Cerebellar nuclear complex (tissue), 1 donor: ENCODE measurements around the gene PLCL2.
"Not testable (repeated sequence)": the region's sequence is repeated elsewhere in the genome, so short reads cannot be mapped to it uniquely, and the experiment has no call there.

Source experiments
- DNase-seq, 2 experiments: peaks; one replicate each; lab custom pipeline; 2025; lab: John Stamatoyannopoulos, UW

Gene PLCL2

DNA sequence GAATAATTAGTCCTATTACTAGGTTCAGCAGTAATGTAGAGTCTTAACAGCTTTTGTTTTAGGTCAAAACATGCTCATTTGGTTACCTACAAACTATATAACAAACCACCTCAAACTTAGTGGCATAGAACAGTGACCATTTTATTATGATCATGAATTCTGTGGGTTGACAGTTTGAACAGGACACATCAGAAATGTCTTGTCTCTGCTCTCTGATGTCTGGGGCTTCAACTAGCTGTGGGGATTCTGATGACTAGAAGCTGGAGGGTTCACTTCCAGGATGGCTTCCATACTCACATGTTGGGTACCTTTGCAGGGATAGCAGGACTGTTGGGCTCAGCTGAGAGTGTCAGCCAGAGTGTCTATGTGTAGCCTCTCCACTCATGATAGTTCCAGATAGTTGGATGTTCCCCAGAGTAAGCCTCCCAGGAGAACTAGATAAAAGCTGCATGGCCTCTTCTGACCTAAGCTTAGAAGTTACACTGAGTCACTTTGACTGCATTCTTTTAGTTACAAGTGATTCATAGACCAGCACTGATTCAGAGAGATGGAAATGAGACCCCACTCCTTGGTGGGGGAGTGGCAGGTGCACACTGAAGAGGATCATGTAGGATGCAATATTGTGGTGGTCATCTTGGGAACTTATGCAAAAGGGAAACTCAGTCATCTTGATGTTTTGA, 32.6 kb downstream of the PLCL2 start:
- no peak for DNase-seq

DNA sequence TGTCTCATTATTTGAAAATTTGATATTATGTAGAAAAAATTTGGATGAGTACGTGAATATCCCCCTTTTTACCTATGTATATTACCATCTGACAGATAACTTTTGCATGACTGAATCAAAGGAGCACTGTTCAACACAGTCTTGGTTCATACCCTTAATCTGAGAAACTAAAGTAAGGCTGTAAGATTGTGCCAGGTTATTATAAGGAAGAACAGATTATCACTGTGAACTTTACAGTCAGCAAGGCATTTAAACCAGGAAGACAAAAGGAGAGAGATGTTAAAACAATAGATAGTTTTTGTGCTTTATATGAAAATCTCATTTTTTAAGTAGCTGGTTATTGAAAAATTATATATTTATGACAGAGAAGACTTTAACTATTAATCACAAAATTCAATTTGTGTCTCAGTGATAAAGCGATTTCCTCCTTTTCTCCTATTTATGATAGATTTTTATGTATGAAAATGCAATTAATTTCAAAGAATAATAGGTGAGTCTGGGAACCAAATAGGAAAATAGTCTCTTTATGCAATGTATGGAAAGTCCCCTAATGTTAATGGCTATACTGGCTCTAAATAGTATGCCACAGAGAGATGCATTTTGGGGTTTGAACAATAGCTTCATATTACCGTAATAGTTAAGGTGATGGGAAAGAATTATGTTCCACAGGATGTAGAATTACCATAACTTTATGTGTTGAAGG, 33.4 kb downstream of the PLCL2 start:
- DNase-seq, result no peak

DNA sequence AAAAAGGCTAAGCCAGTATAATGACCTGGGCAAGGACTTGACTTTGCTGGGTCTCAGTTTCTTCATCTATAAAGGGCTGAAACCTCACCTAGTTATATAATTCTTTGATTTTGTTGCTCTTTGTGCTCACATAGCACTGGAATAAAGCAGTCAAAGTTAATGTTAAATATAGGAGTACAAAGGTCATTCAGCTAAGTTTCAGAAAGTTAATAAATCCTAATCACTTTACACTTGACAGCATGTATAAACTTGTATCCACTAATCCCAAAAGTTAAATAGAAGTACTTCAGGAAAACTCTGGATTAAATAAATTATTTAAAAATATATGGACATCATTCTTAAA, 33.9 kb downstream of the PLCL2 start:
- DNase-seq, result no peak

DNA sequence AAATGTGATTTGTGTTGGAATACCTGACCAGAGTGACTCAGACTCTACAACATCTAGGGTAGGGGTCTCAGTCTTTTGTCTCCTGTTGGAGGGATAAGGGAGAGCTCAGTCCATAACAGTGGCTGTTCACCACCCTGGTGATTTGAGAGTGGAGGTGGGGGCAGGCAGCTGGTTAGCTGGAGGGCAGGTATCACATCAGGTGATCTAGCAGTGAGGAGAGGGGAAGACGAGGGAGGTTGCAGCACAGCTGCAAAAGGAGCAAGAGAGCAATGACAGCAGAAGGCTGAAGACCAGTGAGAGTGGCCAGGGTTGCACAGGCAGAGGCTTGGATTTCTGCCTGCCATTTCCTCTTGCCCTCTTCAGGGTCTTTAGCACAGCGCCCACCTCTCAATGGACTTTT, 38.4 kb downstream of the PLCL2 start:
- DNase-seq, result no peak

DNA sequence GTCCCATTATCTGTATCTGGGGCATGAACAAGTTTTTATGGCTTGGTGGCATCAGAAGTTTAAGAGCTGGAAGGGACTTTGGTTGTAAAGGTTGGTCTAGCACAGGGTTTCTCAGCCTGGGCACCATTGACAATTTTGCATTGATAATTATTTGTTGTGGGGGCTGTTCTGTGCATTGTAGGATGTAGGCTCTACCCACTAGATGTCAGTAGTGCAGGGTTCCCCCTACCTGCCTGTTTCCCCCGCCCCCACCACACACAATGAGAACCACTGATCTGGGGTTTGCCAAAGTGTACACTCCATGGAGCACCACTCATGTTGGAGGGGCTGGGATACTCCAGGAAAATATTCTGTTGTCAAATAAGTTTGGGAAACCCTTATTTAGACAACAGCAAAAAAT, 42.7 kb downstream of the PLCL2 start:
- DNase-seq, result no peak

DNA sequence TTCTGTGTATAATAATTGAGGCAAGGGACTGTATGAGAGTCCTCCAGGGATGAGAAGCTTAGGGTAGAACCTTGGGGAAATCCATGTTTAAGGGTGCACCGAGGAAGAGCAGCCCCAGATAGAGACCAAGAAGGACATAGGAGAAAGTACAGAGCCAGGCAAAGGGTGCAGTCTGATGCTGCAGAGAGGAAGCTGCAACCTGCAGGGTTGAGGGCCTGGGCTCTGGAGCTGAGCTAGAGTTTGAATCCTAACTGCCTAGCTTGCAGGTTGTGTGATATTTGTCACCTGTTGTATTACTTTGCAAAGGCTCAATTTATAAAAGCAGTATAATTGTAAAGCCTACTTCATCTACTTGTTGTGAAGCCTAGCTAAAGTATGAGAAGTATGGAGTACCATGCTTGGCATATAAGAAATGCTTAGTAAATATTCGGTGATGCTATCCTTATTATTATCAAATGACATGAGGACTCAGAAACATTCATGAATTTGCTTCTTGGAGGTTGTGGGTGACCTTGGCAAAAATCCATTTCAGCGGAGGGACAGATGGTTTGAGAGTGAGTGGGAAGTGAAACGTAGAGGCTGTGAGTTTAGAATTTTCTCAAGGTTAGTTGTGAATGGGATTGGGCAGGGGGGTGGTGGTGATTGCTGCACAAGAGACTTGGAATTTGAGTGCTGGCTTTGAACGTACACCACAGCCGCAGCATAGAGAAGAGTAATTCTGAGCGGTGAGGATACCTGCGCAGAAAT, 43.8 kb downstream of the PLCL2 start:
- DNase-seq, result no peak

DNA sequence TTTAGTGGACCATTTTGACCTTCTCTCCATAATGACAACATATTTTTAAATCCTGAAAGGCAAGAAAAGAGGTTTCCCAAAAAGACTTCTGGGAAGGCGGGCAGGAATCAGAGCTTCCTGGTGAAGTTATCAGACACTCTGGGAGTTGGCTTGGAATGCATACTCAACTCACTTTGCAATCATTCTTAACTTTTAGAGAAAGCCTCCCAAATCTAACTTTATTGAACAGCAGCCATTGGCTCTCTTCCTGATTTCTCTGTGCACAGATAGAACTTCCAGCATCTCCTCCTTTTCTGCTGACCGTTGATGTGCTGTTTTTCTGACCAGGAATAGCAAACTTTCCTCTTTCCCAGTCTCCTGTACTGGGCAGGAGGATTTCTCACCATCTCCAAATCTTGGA, 44.6 kb downstream of the PLCL2 start:
- DNase-seq, result no peak

DNA sequence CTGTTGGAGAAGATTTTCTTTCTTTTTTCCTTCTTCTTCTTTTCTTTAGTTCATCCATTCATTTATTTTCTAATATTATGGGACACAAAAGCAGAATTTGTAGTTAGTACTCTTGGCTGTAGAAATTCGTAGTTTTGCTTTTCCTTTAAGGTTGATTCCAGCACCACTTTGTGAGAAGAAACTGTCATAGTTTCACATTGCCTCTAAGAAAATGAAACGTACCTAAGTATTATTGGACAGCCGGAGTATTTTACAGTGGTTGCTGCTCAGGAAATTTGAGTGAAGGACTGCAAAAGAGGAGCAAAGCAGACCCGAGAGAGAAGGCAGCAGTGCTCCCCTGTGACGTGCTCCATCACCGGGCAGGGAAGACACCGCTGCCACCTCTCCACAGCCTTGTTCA, 48.1 kb downstream of the PLCL2 start:
- DNase-seq, result no peak

DNA sequence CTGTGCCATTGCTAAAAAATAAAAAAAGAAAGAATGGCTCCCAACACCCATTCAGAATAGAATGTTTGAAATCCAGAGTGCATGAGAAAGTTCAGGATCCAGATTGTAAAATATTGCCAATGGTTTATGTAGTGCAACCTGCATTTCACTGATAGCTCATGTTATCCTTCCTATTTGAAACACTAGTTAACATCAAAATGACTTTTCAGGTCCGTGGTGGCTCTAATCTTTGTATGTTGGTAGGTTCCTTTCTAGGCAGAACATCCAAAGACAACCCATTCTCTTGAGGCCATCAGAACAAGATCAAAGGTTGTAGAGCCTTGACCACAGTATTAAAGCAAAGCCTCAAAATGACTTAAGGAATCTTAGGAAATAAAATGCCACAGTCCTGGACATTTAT, 51.0 kb downstream of the PLCL2 start:
- DNase-seq, result no peak

DNA sequence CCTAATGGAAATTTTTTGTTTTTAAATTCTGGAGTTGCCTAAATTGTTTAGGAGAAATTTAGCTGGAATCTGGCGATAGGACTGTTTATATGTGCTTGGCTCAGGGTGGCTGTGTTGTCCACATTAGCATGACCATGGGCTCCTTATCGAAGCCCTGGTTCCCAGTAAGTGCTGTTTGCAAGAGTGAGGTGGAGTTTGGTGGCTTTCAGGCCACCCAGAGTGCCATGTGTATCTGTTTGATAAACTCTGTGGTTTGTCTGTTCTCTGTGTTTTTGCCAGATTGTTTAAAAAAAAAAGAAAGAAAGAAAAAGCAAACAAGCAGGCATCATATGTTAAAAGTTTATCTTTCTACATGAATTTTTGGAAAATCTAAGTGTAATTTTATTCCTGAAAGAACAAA, 51.5 kb downstream of the PLCL2 start:
- DNase-seq, result no peak

DNA sequence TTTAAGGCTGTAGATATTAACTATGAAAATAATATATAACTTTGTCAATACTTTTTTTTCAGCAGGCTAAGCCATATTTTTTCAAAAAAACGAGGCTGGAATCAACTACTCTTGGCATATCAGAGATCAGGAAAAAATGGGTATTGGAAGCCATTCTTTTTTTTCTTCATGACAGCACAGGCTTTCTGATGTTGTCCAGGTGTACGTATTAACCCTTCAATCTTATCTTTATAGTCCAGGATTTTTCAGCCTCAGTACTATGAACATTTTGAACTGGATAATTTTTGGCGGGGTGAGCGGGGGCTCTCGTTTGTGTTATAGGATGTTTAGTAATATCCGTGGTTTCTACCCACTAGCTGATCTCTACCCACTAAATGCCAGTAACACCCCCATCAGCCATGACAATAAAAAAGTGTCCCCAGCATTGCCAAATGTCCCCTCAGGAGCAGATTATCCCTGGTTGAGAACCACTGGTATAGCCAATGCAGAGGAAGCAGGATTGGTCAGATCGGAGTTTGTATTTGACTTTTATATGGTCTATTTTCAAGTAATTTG, 52.0 kb downstream of the PLCL2 start:
- DNase-seq, result no peak

DNA sequence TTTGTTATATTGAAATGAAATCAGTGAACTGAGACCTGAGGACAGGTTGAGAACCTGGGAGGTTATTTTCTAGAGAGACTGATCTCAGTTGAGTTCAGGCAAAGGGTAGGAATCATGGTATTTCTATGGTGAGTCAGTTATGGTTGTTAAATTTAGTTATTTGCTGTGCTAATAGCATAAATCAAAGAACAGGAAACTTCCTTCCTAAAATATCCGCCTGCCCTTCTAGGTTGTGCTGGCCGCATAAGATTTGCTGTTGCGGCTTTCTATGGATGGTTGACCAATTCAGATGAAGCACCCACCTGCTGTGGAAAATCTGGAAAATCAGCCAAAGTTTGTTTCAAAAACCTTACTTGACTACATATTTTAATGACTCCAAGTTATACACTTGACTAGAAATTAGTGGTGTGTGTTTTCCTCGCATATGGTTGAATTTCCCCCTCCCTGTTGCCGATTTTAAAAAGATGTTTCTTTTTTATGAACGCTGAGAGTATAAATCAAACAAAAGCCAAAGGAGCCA, 52.6 kb downstream of the PLCL2 start:
- DNase-seq, result no peak

DNA sequence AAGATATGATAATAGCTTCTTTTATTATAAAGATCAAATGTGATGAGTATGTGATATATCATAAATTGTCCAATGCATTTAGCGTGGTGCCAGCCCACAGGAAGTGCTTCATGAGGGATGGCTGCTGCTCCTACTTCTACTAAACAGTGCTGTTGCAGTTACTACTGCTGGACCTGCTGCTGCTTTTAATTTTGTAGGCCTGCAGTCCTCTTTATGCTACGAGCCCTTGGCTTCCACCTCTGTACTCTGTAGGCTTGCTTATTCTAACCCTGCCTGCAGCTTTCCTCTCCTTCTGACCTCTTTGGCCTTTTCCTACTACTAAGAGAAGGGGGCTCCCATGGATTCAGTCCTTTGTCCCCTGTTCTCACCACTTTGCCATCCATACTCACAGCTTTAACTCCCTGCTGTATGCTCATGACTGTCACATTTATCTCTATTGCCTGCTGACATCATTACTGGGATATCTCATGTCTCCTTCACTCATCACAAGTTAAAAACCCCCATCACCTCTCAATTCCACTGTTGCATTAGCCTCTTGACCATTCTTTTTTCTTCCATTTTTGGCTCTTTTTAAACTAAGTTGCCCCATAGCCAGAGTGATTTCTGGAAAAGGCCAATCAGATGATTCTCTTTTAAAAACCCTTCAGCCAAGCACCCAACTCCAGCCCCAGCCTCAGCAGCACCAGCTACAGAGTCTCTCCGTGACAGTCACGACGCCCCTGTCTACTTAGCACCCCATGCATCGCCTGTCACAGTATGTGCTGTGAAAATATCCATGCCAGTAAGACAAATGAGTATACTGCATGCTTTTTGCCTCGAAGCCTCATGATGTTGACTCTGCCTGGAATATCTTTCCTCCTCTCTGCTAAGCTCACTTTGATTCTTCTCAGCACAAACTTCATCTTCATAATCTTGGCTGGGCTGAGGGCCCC, 56.3 kb downstream of the PLCL2 start:
- DNase-seq, result no peak

DNA sequence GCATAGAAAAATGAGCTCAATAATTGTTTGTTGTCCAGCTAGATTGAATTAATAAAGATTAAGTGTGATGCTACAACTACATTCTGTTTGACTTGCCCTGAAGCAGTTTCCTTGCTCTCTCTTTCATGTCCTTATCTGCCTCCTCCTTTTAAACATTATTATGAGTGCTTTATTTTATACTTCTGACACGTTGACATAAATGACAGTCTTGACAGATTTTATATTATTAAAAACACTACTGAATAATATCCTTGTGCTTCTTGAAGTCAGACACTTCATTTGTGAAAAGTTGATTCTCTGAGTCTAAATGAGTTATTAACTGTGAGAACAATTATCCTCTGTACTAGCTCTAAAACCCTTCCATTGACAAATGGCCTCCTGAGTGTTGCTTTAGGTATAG, 58.2 kb downstream of the PLCL2 start:
- DNase-seq, result no peak

DNA sequence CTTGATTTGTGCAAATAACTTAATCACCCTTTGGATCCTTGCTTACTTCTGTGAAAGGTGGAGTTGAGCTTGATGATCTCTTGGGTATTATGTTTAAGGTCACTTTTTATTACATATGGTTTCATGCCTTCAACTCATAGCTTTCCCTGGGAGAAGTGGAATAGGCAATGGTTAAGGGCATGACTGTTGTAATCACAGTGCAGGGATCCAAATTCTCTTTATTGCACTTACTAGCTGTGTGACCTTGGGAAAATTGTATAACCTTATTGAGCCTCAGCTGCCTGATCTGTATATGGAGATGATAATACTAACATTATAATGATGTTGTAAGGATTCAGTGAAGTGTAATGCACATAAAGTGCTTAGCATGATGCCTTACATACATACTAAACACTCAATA, 59.1 kb downstream of the PLCL2 start:
- DNase-seq, result no peak

DNA sequence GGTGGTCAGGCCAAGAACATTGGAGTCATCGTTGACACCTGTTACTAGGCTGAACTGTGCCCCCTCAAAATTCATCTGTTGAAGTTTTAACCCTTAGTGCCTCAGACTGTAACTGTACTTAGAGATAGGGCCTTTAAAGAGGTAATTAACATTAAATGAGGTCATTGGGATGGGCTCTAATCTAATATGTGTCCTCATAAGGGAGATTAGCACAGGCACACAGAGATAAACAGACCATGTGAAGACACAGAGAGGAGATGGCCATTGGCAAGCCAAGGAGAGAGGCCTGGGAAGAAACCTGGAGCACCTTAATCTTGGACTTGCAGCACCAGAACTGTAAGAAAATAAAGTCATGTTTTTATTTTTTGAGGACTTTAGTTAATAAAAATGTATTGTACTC, 59.6 kb downstream of the PLCL2 start:
- DNase-seq, result no peak

DNA sequence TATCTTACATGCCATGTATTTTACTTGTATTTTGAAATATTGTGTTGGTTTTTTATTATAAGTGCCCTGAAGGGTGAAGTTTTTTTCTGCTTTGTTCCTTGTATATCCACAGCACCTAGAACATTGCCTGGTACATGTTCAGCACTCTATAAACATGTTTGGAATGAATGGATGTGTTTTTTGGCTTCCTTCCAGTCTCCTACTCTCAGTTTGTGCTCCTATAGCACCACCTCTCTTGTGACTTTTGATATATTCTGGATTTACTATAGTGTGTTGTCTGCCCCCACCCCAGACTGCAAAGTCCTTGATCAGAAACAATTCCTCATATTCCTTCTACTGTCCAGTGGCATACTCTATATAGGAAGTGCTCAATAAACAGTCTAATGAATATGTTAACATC, 60.6 kb downstream of the PLCL2 start:
- DNase-seq, result no peak

DNA sequence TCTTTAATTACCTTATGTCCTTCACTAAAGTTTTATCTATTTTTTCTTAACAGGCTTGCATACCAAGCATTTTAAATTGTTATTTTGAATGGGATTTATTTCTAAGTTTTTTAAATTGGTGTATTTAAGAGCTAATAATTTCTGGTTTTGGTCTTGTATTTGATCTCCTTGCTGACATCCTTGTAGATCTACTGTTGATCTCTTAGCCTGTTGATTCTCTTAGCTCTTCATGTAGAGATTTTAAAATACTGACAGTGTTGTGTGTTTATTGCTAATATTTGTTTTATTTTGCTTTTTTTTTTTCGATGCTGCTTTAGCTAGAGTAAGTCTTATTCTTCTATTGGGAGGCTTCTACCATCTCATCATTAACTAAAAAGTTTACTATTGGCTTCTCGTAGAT, 65.5 kb downstream of the PLCL2 start:
- DNase-seq, result no peak

DNA sequence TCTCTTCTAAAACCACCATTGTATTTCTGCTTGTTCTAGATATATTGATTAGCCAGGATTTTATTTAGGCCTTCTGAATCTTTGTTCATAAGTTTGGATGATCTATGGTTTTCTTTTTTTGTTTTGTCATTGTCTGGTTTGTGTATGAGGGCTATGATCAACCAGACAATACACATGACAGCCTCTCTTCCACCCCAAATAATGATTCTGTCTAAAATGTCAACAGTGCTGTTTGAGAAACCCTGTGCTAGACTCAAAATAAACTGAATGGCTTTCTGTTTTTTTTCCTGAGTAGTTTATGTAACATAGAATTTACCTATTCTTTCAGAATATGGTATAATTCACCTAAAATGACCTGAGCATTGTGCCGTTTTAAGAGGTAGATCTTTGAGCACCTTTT, 66.1 kb downstream of the PLCL2 start:
- DNase-seq, result no peak

DNA sequence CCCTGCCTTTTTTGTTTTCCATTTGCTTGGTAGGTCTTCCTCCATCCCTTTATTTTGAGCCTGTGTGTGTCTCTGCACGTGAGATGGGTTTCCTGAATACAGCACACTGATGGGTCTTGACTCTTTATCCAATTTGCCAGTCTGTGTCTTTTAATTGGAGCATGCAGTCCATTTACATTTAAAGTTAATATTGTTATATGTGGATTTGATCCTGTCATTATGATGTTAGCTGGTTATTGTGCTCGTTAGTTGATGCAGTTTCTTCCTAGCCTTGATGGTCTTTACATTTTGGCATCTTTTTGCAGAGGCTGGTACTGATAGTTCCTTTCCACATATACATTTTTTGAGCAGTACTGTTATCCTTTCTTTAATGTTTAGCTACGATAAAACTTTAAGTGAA, 73.1 kb downstream of the PLCL2 start:
- not testable (repeated sequence) for DNase-seq

DNA sequence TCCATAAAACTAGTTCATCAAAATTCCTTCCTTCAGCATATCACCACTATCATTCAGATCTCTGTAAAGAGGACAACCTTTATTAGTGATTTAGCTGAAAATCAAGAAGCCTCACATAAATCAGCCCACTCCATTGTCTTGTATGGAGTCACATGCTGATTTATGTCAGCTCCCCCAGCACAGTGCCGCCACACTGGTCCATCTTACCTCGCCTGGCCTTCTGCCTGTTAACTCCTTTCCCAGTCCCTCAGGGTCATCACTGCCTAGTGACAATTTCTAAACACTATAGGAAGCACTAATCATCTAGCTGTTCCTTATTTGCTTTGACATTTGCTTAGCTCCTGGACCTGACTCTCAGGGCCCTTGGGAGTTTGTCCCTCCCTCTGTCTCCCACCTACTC, 75.4 kb downstream of the PLCL2 start:
- no peak for DNase-seq
